PC-9 (cell line): ENCODE data around the gene RPTOR.

ENCODE experiments used
- EZH2 ChIP-seq: fragments of 200-600 bp; sonication (generic); IDR thresholded peaks from 2 replicates; pipeline ENCODE4 v1.8.0; 2017; ENCODE audit warnings: antibody characterized with exemption, low read depth
- TF ChIP-seq, protein P1 (sequence below): fragments of 200-600 bp; sonication (generic); conservative IDR thresholded peaks from 2 replicates; pipeline ENCODE4 v1.6.1; 2017; ENCODE audit warnings: mixed run types, antibody characterized with exemption, mild to moderate bottlenecking, moderate library complexity

DNA sequence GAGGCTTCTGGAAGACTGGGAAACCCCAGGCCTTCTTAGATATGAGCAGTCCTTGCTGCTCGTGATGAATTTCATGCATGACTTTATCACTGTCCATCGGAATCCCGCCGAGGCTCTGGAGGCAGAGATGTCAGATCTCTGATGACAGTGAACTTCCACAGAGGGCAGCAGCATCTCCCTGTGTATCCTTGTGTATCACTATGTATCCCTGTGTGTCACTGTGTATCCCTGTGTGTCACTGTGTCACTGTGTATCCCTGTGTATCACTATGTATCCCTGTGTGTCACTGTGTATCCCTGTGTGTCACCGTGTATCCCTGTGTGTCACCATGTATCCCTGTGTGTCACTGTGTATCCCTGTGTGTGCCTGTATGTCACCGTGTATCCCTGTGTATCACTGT, 286.9 kb downstream of the RPTOR start:
- TF ChIP-seq EZH2: no peak
- TF ChIP-seq, protein P1, sequence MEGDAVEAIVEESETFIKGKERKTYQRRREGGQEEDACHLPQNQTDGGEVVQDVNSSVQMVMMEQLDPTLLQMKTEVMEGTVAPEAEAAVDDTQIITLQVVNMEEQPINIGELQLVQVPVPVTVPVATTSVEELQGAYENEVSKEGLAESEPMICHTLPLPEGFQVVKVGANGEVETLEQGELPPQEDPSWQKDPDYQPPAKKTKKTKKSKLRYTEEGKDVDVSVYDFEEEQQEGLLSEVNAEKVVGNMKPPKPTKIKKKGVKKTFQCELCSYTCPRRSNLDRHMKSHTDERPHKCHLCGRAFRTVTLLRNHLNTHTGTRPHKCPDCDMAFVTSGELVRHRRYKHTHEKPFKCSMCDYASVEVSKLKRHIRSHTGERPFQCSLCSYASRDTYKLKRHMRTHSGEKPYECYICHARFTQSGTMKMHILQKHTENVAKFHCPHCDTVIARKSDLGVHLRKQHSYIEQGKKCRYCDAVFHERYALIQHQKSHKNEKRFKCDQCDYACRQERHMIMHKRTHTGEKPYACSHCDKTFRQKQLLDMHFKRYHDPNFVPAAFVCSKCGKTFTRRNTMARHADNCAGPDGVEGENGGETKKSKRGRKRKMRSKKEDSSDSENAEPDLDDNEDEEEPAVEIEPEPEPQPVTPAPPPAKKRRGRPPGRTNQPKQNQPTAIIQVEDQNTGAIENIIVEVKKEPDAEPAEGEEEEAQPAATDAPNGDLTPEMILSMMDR: no peak
